Large intestine (tissue), 3 donors: Measurements from ENCODE around the gene PARP1. TPM values are rescaled to one million over a fixed set of nuclear protein-coding genes. Genes with fewer than 3 reads are reported as not detected.

ENCODE experiments used
- DNase-seq, 2 donors: peaks; one replicate each; pipeline versions ENCODE4 v3.0.0 to v3.0.0-alpha.2; 2013
- H3K27ac ChIP-seq: one replicate; pipeline ENCODE4 v1.5.1; 2013; ENCODE audit warnings: low read length
- H3K27me3 ChIP-seq: 2 replicates; pipeline ENCODE4 v1.6.1; 2013; ENCODE audit warnings: low read length; ENCODE audit not compliant: control insufficient read depth, insufficient read depth
- H3K36me3 ChIP-seq: 2 replicates; pipeline ENCODE4 v1.6.1; 2013; ENCODE audit warnings: low read length; ENCODE audit not compliant: control insufficient read depth, insufficient read depth
- H3K4me1 ChIP-seq: one replicate; pipeline ENCODE4 v1.6.1; 2013; ENCODE audit warnings: low read length; ENCODE audit not compliant: control insufficient read depth, insufficient read depth
- H3K4me3 ChIP-seq: one replicate; pipeline ENCODE4 v1.5.1; 2013; ENCODE audit warnings: low read length
- H3K9me3 ChIP-seq: one replicate; pipeline ENCODE4 v1.6.1; 2013; ENCODE audit warnings: mild to moderate bottlenecking, low read depth, low read length, moderate library complexity; ENCODE audit not compliant: control insufficient read depth
- WGBS: methylation state at CpG from one replicate; pipeline ENCODE4 v1.1.5; 2013; ENCODE audit warnings: low lambda C conversion rate; ENCODE audit not compliant: insufficient coverage; 5-methylcytosine and 5-hydroxymethylcytosine counted together
- polyA plus RNA-seq: library from polyadenylated mRNA; unstranded; fragments of 120-200 nt; gene quantifications from one replicate; pipeline ENCODE4 v1.2.1, GENCODE V29; 2013

Gene PARP1
- polyA plus RNA-seq, 1 donor = 63.0 TPM

DNA sequence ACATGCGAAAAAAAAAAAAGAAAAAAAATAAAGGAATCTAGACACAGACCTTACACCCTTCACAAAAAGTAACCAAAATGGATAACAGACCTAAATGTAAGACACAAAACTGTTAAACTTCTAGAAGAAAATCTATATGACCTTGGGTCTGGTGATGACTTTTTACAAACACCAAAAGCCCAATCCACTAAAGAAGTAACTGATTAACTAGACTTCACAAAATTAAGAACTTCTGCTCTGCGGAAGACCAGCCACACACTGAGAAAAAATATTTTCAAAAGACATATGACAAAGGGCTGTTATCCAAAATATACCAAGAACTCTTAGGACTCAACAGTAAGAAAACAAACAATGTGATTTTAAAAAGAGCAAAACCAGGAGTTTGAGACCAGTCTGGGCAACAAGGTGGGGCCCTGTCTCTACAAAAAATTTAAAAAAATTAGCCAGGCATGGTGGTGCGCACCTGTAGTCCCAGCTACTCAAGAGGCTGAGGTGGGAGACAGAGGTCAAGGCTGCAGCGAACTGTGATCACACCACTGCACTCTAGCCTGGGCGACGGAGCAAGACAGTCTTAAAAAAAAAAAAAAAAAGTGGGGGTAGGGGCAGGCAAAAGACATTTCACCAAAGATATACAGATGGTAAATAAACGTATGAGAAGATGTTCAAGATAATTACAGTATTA lies 9.8 kb downstream of the PARP1 start:
- no peak for DNase-seq
- H3K9me3 ChIP-seq = no peaks in the 10 kb centered on the region
- H3K36me3 ChIP-seq = peaks cover 39% of the 10 kb centered on the region
- H3K27me3 ChIP-seq = no peaks in the 10 kb centered on the region
- H3K4me1 ChIP-seq = no peaks in the 10 kb centered on the region
- no peak overlapping the region for H3K4me3 ChIP-seq
- WGBS = 90% methylated on average over 2 of the region's 7 CpGs
- H3K27ac ChIP-seq = no peak overlapping the region

- no peaks in the 10 kb centered on the region for H3K9me3 ChIP-seq
- no peak overlapping the region for H3K27ac ChIP-seq
- WGBS = 100% methylated on average over 1 of the region's 8 CpGs
- no peak for DNase-seq
- no peaks in the 10 kb centered on the region for H3K4me1 ChIP-seq
- peaks cover 42% of the 10 kb centered on the region for H3K36me3 ChIP-seq
- H3K4me3 ChIP-seq = no peak overlapping the region
- H3K27me3 ChIP-seq = no peaks in the 10 kb centered on the region
Observed at GRCh38 chr1:226397011-226397926, 10.6 kb downstream of the PARP1 start.

DNA sequence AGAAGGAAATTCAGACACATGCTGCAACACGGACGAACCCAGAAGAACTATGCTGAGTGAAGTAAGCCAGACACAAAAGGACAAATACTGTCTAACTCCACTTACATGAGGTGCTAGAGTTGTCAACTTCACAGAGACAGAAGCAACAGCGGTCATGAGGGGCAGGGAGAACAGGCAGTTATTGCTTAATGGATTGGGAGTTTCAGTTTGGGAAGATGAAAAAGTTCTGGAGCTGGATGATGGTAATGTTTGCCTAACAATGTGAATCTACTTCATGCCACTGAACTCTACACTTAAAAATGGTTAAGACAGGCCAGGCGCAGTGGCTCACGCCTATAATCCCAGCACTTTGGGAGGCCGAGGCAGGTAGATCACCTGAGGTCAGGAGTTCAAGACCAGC lies 12.1 kb downstream of the PARP1 start:
- peaks cover 42% of the 10 kb centered on the region for H3K36me3 ChIP-seq
- H3K27me3 ChIP-seq = no peaks in the 10 kb centered on the region
- DNase-seq = no peak
- H3K4me3 ChIP-seq = no peak overlapping the region
- no peaks in the 10 kb centered on the region for H3K4me1 ChIP-seq
- no peaks in the 10 kb centered on the region for H3K9me3 ChIP-seq
- no peak overlapping the region for H3K27ac ChIP-seq
- WGBS = no CpG with 5 or more reads among the region's 6 CpGs

- Histone ChIP-seq H3K27ac (no peak overlapping the region), H3K36me3 (peaks cover 46% of the 10 kb centered on the region), H3K4me3 (no peak overlapping the region), H3K27me3 (no peaks in the 10 kb centered on the region), H3K4me1 (no peaks in the 10 kb centered on the region), H3K9me3 (no peaks in the 10 kb centered on the region)
- no peak for DNase-seq
- WGBS = 95% methylated on average over 4 of the region's 5 CpGs
Observed at GRCh38 chr1:226394462-226394861, 13.4 kb downstream of the PARP1 start.

- Histone ChIP-seq H3K36me3 (peaks cover 62% of the 10 kb centered on the region), H3K27ac (no peak overlapping the region), H3K4me1 (no peaks in the 10 kb centered on the region), H3K9me3 (no peaks in the 10 kb centered on the region), H3K27me3 (no peaks in the 10 kb centered on the region), H3K4me3 (no peak overlapping the region)
- no peak for DNase-seq
- no CpG with 5 or more reads among the region's 3 CpGs for WGBS
Observed at GRCh38 chr1:226390681-226391080, 17.2 kb downstream of the PARP1 start.

DNA sequence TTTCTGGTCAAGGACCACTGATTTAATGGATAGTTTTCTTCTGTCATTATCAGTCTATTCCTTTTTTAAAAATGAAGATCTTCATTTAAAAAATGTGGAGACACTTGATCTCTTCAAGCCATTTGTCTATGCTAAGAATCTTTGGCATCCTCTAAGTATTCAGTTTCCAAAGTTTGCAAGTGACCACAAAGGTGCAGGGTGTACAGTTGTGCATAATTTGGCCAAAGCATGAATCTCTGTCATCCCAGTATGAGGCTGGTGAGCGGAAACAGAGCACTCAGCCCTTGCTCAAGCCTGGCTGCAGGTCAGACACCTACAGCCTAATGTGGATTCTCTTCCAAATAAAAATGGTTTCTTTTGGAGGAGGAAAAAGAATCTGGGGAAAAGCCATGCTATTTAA lies 19.8 kb downstream of the PARP1 start:
- Histone ChIP-seq H3K36me3 (peaks cover 87% of the 10 kb centered on the region), H3K27ac (no peak overlapping the region), H3K9me3 (no peaks in the 10 kb centered on the region), H3K27me3 (no peaks in the 10 kb centered on the region), H3K4me1 (no peaks in the 10 kb centered on the region), H3K4me3 (no peak overlapping the region)
- no CpG with 5 or more reads among the region's 1 CpG for WGBS
- no peak for DNase-seq

DNA sequence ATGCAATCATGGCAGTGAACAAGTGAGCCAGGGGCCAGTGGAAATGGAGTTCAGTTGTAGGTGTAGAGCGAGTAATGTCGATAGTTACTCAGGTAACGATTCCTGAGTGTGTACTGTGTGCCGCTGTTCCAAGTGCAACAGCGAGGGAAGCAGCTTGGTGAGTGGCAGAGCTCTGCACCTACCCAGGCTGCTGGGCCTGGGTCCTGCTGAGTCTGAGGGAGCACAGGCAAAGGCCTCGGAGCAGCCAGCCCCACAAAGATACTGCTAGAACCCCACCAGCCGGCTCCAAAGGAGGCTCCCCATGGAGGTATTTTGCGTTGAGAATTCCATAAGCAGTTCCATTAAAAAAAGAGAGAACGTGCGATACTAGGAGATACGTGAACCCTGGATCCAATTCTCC lies 23.2 kb downstream of the PARP1 start:
- no peak for DNase-seq
- H3K27me3 ChIP-seq = no peaks in the 10 kb centered on the region
- no peaks in the 10 kb centered on the region for H3K4me1 ChIP-seq
- peaks cover 93% of the 10 kb centered on the region for H3K36me3 ChIP-seq
- WGBS = no CpG with 5 or more reads among the region's 11 CpGs
- no peak overlapping the region for H3K4me3 ChIP-seq
- no peaks in the 10 kb centered on the region for H3K9me3 ChIP-seq
- H3K27ac ChIP-seq = no peak overlapping the region

DNA sequence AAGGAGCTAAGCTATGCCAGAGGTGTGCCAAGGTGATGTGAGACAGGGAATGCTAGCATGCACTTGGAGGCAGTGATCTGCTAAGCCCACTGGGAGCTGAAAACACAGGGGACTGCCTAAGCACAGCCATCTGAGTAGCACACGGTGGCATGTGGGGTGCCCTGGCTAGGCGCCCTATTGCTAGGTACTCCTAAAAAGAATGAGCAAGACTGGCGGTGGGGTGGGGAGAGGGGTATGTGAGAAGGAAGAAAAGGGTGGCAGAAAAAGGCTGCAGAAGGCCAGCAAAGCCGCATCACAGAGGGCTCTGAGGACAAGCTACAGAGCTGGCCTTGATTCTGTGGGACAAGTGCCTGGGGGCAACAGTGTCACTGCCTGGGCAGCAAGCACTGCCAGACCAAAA lies 23.9 kb downstream of the PARP1 start:
- no CpG with 5 or more reads among the region's 4 CpGs for WGBS
- H3K9me3 ChIP-seq = no peaks in the 10 kb centered on the region
- no peaks in the 10 kb centered on the region for H3K4me1 ChIP-seq
- H3K4me3 ChIP-seq = no peak overlapping the region
- peaks cover 93% of the 10 kb centered on the region for H3K36me3 ChIP-seq
- DNase-seq = no peak
- no peaks in the 10 kb centered on the region for H3K27me3 ChIP-seq
- H3K27ac ChIP-seq = no peak overlapping the region

DNA sequence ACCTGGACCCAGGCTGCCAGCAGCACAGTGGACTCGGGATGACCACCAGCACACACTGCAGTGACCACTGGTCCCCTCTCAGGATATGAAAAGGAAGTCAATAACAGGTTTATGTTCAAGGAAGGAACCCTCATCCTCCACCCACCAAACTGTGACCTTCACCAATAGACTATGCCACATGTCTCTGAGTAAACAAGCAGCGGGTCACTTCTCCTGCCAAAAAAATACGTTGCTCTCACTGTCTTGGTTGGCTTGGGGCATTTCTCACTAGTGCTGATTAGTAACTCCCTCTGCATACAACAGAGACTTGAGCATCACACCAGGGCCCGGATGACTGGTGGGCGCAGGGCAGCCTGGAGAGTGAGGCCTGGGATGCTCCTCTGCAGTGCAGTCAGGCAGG lies 25.9 kb downstream of the PARP1 start:
- no CpG with 5 or more reads among the region's 5 CpGs for WGBS
- Histone ChIP-seq H3K27me3 (no peaks in the 10 kb centered on the region), H3K4me3 (no peak overlapping the region), H3K4me1 (no peaks in the 10 kb centered on the region), H3K9me3 (no peaks in the 10 kb centered on the region), H3K27ac (no peak overlapping the region), H3K36me3 (peaks cover 94% of the 10 kb centered on the region)
- DNase-seq = no peak

- H3K36me3 ChIP-seq = peaks cover 98% of the 10 kb centered on the region
- WGBS = no CpG with 5 or more reads among the region's 15 CpGs
- no peak overlapping the region for H3K4me3 ChIP-seq
- H3K4me1 ChIP-seq = no peaks in the 10 kb centered on the region
- H3K27me3 ChIP-seq = no peaks in the 10 kb centered on the region
- H3K27ac ChIP-seq = no peak overlapping the region
- H3K9me3 ChIP-seq = no peaks in the 10 kb centered on the region
- DNase-seq = no peak
Observed at GRCh38 chr1:226381226-226381998, 26.5 kb downstream of the PARP1 start.
